Activated CD4-positive, alpha-beta T cell treated with anti-CD3 and anti-CD28 coated beads for 4 hours (primary cell): ENCODE data around the gene FAIM2.
"Not testable (repeated sequence)": the region's sequence is repeated elsewhere in the genome, so short reads cannot be mapped to it uniquely, and the experiment has no call there.

ENCODE experiments used
- DNase-seq, 2 donors: peaks; one replicate each; pipeline ENCODE4 v3.0.0-alpha.2; 2020

Gene FAIM2

DNA sequence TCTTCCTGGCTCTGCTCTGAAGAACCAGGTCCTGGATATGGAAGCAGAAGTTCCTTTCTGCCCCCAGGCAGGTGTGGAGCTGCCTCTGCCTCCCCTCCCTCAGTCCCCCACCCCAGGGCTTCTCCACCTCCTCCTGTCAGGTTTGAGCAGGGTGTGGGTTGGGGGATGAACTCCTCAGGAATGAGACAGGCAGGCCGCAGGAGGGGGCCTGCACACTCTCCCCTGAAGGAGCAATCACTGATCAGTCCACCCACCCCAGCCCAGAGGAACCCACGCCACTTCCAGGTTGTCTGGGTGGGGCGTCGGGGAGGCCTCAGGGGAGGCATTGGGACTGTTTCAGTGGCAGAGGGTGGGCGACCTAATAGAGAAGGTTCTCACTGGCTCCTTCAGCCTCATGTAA is 26.6 kb downstream of the FAIM2 start:
- no peak for DNase-seq

- no peak for DNase-seq
Observed at GRCh38 chr12:49876070-49876469, 27.6 kb downstream of the FAIM2 start.

GRCh38 chr12:49875115-49875720 is 28.5 kb downstream of the FAIM2 start:
- DNase-seq: no peak

DNA sequence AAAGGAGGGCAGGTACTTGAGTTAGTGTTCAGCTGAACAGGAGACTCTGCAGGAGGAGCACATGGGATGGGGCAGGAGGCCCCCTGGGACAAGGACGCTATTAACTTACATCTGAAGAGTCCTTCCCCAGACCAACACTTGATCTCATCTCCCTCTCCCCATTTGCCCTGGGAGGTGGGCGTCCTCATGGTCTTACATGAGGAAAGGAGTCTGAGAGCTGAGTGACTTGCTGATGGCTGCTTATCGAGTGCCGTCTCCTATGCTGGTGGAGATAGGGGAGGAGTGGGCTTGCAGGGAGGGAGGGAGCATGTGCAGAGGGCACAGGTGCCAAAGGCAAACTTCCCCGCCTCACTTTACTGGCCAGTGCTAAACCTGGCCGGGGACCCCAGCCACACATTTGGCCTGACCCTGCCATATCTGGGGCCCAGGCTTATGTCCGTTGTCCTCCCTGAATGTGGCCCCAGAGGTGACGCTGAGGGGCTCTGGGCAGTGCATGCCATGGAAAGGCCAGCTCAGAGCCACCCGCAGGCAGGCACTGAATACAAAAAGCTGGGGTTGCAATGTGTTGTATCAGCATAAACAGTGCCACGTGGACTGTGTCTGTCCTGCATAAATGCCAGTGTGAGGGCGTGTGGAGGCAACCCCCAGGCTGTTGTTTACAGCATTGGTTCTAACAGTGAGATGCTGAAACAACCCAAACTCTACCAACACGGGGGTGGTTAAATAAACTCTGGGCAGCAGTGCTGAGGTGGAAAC is 29.4 kb downstream of the FAIM2 start:
- no peak for DNase-seq

DNA sequence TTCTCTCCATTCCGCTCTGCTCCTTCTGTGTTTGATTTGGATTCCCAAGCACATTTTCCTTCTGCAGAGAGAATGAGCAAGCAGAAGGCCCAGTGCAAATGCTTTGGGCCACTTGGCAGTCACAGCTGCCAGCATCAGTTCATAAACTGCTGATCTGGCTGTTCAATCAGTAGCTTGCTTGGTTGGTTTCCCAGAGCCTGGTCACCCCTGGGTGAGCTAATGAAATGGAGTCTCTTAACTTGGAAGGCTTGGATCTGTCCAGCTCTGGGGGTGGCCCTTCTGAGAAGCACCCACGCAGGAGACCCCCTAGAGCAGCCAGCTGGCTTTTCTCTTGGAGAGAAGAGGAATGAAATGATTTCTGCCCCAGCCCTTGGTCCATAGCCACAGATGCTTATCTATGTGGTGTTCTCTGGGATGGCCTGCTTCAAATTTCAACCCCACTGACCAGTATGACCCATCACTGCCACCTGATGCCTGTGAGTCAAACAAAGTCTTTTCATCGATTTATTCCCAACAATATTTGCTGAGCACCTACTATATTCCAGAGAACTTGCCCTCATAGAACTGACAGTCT is 30.3 kb downstream of the FAIM2 start:
- DNase-seq: no peak

- no peak for DNase-seq
Observed at GRCh38 chr12:49872781-49873181, 30.9 kb downstream of the FAIM2 start.

- no peak for DNase-seq
Observed at GRCh38 chr12:49872381-49872780, 31.3 kb downstream of the FAIM2 start.

- not testable (repeated sequence) for DNase-seq
Observed at GRCh38 chr12:49871811-49872251, 31.9 kb downstream of the FAIM2 start.

GRCh38 chr12:49871263-49871561 is 32.5 kb downstream of the FAIM2 start:
- DNase-seq: no peak

- no peak for DNase-seq
Observed at GRCh38 chr12:49870501-49871262, 33.0 kb downstream of the FAIM2 start.

- DNase-seq: no peak
Observed at GRCh38 chr12:49869816-49870500, 33.7 kb downstream of the FAIM2 start.

- DNase-seq: no peak
Observed at GRCh38 chr12:49868952-49869815, 34.5 kb downstream of the FAIM2 start.

- DNase-seq: no peak
Observed at GRCh38 chr12:49868449-49868848, 35.3 kb downstream of the FAIM2 start.

DNA sequence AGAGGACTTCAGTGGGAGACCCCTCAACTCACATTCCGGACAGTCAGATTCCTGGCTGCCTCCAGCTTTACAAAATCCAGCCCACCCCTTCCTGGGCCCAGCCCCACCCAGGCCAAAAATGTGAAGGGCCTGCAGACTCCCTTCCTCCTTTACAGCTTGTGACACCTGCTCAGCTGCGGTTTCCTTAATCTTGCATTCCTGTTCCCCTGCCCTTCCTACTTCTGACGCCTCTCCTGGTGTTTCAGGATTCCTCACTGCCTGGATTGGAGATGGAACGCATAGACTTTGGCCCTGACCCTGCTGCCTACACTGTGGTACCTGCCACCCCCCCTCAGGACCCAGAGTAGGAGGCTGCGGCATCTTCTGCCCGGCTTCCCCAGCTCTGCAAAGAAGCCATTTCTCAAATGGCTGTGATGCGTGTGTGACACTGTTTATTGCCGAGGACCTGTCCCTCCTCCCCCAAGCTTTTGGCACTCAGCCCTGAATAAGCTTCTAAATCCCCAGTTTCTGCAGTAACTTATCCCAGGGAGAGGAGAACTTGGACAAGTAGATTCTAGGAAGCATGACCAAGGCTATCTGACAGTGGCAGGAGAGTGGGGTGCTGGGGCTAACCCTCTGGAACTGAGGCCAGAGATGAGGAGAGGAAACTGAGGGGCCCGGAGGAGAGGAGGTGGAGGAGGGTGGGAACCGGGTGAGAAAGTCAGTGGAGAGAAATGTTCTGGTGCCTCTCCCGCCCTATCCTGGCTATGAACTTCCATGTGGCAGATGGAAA is 35.9 kb downstream of the FAIM2 start:
- no peak for DNase-seq

GRCh38 chr12:49866859-49867569 is 36.7 kb downstream of the FAIM2 start:
- DNase-seq: peak; percentile 64 to 78

- no peak for DNase-seq
Observed at GRCh38 chr12:49865782-49866135, 37.9 kb downstream of the FAIM2 start.

DNA sequence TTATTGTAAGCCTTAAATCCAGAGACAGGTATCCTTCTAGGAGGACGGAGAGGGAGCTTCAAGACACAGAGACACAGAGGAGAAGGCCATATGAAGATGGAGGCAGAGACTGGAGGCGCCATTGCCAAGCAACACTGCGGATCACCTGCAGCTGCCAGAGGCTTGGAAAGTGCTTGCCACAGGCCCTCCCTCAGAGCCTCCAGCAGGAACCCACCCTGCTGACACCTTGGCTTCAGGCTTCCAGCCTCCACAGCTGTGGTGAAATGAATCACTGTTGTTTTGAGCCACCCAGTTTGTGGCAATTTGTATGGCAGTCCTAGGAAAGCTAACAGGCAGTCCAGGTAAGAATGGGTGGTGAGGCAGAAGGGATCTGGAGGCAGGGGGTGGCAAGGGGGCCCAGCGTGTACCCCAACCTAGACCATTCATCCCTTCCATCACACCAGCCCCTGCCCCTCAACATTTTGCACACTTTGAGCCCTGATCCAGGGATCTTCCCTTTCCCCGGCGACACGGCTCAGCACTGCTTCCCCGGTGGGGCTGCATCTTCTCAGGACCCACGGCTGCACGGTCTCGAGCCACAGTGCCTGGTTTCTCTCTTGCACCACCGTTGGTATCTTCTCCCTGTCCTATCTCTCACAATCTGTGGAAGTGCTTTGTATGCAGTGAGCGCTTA is 38.5 kb downstream of the FAIM2 start:
- DNase-seq: no peak

DNA sequence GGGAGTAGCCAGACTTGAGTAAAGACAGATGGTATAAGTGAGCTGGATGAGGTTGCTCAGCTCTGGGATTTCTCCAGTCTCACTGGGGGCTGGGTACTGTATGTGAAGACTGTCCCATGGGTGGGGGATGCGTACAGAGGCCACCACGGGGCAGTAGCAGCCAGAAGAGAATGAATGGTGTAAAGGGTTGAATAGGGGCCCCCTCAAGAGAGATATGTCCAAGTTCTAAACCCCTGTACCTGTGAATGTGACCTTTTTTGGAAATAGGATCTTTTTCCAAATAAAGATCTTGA is 39.0 kb downstream of the FAIM2 start:
- DNase-seq: no peak

DNA sequence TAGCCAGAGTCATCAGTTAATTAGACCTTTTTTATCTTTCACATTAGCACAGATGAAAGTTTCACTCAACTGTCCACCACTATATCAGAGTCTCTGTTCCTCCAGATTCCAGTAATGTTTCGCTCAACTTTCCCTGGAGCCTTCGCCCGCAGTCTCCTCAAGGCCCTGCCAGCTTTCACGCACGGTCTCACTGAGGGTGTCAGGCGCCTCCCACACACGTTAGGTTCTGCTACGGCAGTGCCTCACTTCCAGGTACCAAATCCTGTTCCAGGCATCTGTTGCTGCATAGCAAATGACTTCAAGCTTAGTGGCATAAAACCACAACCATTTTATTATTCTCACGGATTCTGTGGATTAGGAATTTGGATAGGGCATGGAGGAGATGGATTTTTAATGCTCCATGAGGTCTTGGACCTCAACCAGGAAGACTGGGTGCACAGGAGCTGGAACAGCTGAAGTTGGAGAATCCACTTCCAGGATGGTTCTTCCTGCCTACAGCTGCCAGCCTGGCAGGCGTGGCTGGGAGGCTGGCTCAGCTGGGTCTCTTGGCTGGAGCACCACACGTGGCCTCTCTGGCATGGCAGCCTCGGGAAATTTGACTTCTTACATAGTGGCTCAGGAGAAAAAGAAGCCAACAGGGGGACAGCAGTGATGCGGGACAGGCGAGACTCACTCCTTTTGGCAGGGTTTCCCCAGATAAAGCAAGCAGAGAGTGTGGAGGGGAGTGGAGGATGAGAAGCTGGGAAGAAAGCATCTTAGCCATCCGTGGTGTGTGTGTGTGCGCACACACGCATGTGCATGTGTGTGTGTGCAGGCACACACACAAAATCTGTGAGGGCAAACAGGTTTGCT is 39.5 kb downstream of the FAIM2 start:
- no peak for DNase-seq
